ENCODE results near the gene JPH2. TPM values are rescaled to one million over a fixed set of nuclear protein-coding genes. Genes with fewer than 3 reads are reported as not detected.

The JPH2 gene
- total and polyA plus RNA-seq, 10 of the 15 experiments (the other 5 are each of a cell fraction or from before 2014, with no cell fraction given) = 0.16 TPM; not detected in 9

- SMC1A ChIA-PET (ENCODE audit: uncharacterized antibody, unreplicated experiment) = interaction anchor here (1.7 to 2.7 kb wide), 3 partner anchors 73 to 195 kb away, joined by 6 to 51 read pairs (median 13); partner anchors contain the start of gene FITM2
- DNase-seq (ENCODE audit: low read depth, low spot score) (no peak), FAIRE-seq (no peak), ATAC-seq (no peak)
- H3K4me3 ChIP-seq = no peak overlapping the region
- CTCF ChIA-PET = interaction anchor here (0.5 to 9.3 kb wide), 27 partner anchors 7 to 667 kb away, joined by 3 to 196 read pairs (median 4); partner anchors contain the start of gene FITM2
- peaks cover 0 to 2% of the 10 kb centered on the region in 2 experiments; a peak in 2 of 4 replicates for H3K27me3 ChIP-seq (replicated peaks in 1 of 2; ENCODE audit: control insufficient read depth in 2 of 2, insufficient read depth in 2 of 2, low read length in 1 of 2)
- intact Hi-C loops (cut with micrococcal nuclease; ENCODE audit: unreplicated experiment) (loop anchor here (1.0 kb wide), 1 partner anchor 74 kb away; no protein-coding TSS in a partner anchor), in situ Hi-C loops (cut with MboI) (loop anchor here (5.0 kb wide), 1 partner anchor 71 kb away; the partner anchor contains the start of gene JPH2)
- H4K20me1 ChIP-seq (ENCODE audit: control insufficient read depth, insufficient read depth) = no peaks in the 10 kb centered on the region
- 47% methylated on average over 52 of the region's 76 CpGs for WGBS (ENCODE audit: insufficient coverage, insufficient replicate concordance, low lambda C conversion rate, missing lambda C conversion rate)
- no peaks in the 10 kb centered on the region for H3K9me3 ChIP-seq (replicated peaks; ENCODE audit: control insufficient read depth, insufficient read depth, low read length)
- BruUV-seq (replicated peaks) = no TSS peak
- RAD21 ChIA-PET (ENCODE audit: unreplicated experiment) = interaction anchor here (0.7 to 2.2 kb wide), 10 partner anchors 9 to 269 kb away, joined by 3 to 69 read pairs (median 4); partner anchors contain the start of gene FITM2
- no peak overlapping the region for H3K27ac ChIP-seq (ENCODE audit: control insufficient read depth, insufficient read depth)
- no peaks in the 10 kb centered on the region for H3K36me3 ChIP-seq (ENCODE audit: control insufficient read depth in 2 of 2, insufficient read depth in 2 of 2, low read length in 1 of 2)
- POLR2A ChIA-PET = no interaction called here
- no peaks in the 10 kb centered on the region for H3K79me2 ChIP-seq (ENCODE audit: control insufficient read depth, insufficient read depth, low read length)
- H3K4me2 ChIP-seq (ENCODE audit: control insufficient read depth, insufficient read depth) = no peak overlapping the region
- no peak overlapping the region for H2AFZ ChIP-seq (ENCODE audit: control insufficient read depth, low read depth, low read length)
- H3K9ac ChIP-seq (ENCODE audit: control insufficient read depth, insufficient read depth, low read length) = no peak overlapping the region
- TF ChIP-seq SIX5 (IDR thresholded peaks at IDR 0.05; ENCODE audit: low read depth, low read length, severe bottlenecking) (no peak), USF2 (IDR thresholded peaks at IDR 0.05; ENCODE audit: borderline replicate concordance, low read depth, low read length) (no peak), BACH1 (IDR thresholded peaks at IDR 0.05; ENCODE audit: borderline replicate concordance) (no peak), NFIC (IDR thresholded peaks at IDR 0.05; ENCODE audit: low read depth, low read length) (no peak), E2F8 (IDR thresholded peaks at IDR 0.05; ENCODE audit: low read depth, partially characterized antibody) (no peak), STAT3 (IDR thresholded peaks at IDR 0.05; ENCODE audit: low read depth, low read length) (no peak), EGR1 (IDR thresholded peaks at IDR 0.05; ENCODE audit: borderline replicate concordance in 1 of 2, low read depth in 2 of 2, low read length in 2 of 2) (no peak), ZBTB4 (CRISPR knock-in tag; IDR thresholded peaks at IDR 0.05) (no peak), MYC (IDR thresholded peaks at IDR 0.05; ENCODE audit: insufficient read depth, insufficient read length, insufficient replicate concordance, low read length, severe bottlenecking) (no peak), SIN3A (IDR thresholded peaks at IDR 0.05; ENCODE audit: low read depth, low read length) (no peak), YY1 (IDR thresholded peaks at IDR 0.05; ENCODE audit: low read depth, low read length) (no peak), LARP7 (IDR thresholded peaks at IDR 0.05) (no peak)
- H3K4me1 ChIP-seq (ENCODE audit: control insufficient read depth, insufficient read depth, low read length) = no peaks in the 10 kb centered on the region
Measured at GRCh38 chr20:44115762-44116644, 71.0 kb downstream of the JPH2 start.

All from GM12878 (cell line).